ENCODE data around the gene NFIC.
"Not testable (repeated sequence)": the region's sequence is repeated elsewhere in the genome, so short reads cannot be mapped to it uniquely, and the experiment has no call there.

NFIC gene

GRCh38 chr19:3365836-3366752 lies at the start of gene NFIC:
TSS of gene NFIC (plus strand) at chr19:3366583. CDS start at chr19:3366637, 54 bp downstream.
- DNase-seq = peak; percentile 57 to 65

DNA sequence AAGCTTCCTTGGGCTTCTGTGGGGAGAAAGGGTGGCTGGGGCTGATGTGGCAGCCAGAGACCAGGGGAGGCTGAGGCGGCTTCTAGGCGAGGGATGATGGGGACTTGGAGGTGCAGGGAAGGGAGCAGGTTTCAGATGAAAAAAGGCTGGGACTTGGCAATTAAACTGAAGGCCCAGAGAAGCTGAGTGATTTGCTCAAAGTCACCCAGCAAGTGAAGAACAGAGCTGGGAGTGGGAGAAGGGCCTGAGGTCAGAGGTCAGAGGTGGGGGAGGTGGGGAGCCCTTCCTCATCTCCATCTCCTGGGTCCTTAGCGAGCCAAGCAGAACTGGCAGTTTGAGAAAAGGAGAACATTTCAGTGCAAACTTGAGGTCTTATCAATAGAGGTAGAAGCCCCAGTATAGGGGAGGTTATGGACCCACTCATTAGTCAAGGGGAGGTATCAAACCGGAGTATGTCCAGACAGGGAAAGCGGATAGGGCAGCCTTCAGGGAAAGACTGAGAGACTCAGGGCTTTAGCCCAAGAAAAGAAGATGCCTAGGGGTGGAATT lies 49.6 kb upstream of the NFIC start:
- DNase-seq = no peak

DNA sequence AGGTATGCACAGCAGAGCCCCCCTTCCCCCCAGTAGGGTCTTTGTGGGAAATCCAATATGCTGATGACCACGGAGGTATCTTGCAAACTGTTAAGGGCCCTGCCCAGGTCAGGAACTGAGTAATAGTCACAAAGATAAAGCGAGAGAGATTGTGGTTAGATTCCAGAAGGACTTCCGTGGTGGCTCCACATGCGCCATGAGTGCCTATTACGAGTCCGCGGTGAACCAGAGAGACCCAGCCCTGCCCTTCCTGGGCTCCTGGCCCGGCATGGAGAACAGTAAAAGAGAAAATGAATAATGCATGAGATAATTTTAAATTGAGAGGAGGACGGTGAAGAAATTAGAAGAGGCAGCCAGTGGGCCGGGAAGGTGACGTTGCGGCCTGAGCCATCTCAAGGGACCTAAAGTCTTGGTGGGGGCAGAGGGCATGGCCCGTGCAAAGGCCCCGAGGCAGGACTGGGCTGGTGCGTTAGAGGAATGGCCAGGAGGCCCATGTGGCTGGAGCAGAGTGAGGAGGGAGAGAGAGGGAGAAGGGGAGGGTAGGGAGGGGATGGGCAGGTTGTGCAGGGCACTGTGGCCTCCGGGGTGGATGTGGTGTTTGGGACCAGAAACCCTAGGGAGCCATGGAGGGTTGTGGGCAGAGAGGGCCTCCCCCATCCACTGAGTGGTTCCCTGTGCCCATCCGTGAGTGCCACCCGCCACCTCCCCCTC lies 46.6 kb upstream of the NFIC start:
- DNase-seq = no peak

GRCh38 chr19:3320354-3320670 lies 46.1 kb upstream of the NFIC start:
- no peak for DNase-seq

DNA sequence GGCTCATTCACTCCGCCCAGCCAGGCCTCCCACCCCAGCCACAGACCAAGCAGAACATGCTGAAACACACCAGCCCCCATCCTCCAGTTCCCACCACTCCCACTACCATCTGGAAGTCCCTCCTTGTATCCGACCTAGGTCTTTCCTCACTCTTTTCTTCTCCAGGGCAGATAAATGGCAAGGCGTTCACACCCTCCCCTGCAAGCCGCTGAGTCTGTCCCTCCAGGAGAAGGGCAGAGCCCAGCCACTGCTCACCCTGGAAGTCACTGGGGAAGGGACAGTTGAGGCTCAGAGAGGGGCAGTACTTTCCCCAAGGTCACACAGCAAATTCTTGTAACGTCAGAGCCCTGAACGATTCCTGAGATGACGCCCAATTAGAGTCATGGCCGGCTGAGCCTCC lies 45.5 kb upstream of the NFIC start:
- no peak for DNase-seq

DNA sequence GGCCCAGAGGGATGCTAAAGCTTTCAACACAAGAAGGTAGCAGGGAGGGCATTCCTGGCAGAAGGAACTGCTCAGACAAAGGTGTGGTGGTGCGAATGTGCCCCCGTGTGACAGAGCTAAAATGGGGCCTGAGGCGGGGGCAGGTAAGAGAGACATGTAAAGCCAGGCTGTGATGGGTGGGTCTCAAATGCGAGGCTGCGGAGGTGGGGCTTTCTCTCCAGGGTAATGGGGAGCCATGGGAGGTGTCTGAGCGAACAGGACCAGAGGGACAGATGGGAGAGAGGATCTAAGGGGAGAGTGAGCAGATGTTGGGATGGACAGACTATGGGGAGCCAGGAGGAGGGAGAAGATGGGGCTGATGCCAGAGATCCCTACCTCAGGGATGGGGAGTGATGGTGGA lies 44.7 kb upstream of the NFIC start:
- no peak for DNase-seq

DNA sequence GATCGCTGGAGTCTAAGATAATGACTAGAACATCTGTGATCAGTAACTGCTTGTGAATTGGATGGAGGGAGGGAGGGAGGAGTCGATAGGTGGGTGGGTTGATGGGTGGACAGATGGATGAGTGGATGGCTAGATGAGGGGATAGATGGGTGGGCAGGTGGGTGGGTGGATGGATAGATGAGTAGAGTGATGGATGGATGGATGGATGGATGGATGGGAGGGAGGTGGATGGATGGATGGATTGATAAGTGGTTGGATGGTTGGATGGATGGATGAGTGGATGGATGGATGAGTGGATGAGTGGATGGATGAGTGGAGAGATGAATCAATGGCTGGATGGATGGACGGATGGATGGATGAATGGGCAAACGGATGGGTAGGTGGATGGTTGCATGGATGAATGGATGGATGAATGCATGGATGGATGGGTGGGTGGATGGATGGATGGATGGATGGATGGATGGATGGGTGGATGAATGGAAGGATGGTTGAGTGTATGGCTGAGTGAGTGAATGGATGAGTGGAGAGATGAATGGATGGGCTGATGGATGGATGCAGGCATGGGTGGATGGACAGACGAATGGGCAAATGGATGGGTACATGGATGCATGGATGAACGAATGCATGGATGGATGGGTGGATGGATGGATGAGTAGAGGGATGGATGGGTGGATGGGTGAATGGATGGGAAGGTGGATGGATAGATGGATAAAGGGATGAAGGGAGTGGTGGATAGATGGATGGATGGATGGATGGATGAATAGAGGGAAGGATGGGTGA lies 44.0 kb upstream of the NFIC start:
- no peak for DNase-seq

DNA sequence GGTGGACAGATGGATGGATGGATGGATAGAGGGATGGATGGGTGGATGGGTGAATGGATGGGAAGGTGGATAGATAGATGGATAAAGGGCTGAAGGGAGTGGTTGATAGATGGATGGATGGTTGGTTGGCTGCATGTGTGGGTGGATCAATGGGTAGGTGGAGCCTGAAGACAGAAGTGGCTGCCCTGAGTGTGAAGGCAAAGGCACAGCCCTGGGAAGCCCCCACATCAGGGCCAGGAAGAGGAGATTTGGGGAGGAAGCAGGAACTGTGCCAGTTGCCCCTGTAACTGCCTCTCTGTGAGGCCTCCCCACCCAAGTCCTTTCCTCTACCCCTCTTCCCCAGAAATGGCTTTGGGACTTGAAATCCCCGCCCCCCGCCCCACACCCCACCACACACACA lies 43.4 kb upstream of the NFIC start:
- DNase-seq = no peak

- no peak for DNase-seq
Measured at GRCh38 chr19:3323658-3324057, 42.7 kb upstream of the NFIC start.

- no peak for DNase-seq
Measured at GRCh38 chr19:3324405-3324856, 42.0 kb upstream of the NFIC start.

DNA sequence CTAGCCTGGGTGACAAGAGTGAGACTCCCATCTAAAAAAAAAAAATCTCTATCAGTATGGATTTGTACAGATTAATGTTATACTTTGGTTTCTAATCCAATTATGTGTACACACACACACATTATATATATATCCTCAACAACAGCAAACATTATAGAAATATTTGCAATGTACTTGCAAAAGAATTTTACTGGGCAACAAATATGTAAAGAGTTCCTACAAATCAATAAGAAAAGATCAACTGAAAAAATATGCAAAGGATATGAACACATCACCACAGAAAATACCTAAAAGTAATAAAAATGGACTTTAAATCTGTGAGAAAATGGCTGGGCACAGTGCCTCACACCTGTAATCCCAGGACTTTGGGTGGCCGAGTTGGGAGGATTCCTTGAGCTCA lies 40.9 kb upstream of the NFIC start:
- DNase-seq = no peak

- DNase-seq = no peak
Measured at GRCh38 chr19:3328743-3329142, 37.6 kb upstream of the NFIC start.

GRCh38 chr19:3330047-3330446 lies 36.3 kb upstream of the NFIC start:
- no peak for DNase-seq

DNA sequence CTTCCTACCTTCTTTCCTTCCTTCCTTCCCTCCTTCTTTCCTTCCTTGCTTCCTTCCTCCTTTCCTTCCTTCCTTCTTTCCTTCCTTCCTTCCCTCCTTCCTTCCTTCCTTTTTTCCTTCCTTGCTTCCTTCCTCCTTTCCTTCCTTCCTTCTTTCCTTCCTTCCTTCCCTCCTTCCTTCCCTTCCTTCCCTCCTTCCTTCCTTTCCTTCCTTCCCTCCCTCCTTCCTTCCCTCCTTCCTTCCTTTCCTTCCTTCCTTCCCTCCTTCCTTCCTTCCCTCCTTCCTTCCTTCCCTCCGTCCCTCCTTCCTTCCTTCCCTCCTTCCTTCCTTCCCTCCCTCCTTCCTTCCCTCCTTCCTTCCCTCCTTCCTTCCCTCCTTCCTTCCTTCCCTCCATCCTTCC lies 34.2 kb upstream of the NFIC start:
- DNase-seq = not testable (repeated sequence)

DNA sequence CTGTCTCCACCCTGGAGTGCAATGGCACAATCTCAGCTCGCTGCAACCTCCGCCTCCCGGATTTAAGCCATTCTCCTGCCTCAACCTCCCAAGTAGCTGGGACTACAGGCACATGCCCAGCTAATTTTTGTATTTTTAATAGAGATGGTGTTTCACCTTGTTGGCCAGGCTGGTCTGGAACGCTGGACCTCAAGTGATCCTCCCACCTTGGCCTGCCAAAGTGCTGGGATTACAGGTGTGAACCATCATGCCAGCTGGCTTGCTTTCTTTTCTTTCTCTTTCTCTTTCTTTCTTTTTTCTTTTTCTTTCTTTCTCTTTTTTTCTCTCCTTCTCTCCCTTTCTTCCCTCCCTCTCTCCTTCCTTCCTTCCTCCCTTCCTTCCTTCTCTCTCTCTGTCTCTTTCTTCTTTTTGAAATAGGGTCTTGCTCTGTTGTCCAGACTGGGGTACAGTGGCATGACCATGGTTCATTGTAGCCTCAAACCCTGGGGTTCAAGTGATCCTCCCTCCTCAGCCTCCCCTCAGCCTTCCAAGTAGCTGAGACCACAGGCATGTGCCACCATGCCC lies 33.3 kb upstream of the NFIC start:
- no peak for DNase-seq

DNA sequence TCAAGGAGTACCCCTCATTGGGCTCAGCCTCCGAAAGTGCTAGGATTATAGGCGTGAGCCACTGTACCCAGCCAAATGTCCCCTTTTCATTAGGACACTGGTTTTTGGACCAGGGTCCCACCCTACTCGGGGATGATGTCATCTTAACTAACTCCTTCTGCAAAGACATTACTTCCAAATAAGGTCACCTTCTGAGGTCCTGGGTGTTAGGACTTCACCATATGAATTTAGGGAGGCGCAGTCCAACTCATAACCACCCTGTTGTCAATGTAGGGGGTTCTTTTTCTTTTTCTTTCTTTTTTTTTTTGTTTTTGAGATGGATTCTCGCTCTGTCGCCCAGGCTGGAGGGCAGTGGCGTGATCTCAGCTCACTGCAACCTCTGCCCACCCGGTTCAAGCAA lies 32.7 kb upstream of the NFIC start:
- no peak for DNase-seq

DNA sequence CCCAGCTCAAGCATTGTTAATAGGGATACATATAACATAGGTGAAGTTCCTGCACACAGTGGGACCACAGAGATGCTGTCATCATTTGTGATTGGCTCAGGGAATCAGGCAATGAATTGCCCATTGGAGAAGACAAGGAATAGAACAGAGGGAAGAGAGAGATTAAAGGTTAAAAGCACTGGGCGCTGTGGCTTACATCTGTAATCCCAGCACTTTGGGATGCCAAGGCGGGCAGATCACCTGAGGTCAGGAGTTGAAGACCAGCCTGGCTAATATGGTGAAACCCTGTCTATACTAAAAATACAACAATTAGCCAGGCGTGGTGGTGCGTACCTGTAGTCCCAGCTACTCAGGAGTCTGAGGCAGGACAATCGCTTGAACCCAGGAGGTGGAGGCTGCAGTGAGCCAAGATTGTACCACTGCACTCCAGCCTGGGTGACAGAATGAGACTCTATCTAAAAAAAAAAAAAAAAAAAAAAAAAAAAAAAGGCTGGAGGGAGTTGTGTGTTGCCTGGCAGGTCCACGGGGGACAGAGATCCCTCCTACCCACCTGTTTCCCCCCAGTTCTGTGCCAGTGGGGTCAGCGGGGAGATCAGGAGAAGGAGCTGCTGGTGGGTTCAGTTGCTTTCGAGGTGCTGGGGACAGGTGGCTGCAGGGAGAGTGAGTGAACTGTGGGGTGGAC lies 31.5 kb upstream of the NFIC start:
- DNase-seq = not testable (repeated sequence)

DNA sequence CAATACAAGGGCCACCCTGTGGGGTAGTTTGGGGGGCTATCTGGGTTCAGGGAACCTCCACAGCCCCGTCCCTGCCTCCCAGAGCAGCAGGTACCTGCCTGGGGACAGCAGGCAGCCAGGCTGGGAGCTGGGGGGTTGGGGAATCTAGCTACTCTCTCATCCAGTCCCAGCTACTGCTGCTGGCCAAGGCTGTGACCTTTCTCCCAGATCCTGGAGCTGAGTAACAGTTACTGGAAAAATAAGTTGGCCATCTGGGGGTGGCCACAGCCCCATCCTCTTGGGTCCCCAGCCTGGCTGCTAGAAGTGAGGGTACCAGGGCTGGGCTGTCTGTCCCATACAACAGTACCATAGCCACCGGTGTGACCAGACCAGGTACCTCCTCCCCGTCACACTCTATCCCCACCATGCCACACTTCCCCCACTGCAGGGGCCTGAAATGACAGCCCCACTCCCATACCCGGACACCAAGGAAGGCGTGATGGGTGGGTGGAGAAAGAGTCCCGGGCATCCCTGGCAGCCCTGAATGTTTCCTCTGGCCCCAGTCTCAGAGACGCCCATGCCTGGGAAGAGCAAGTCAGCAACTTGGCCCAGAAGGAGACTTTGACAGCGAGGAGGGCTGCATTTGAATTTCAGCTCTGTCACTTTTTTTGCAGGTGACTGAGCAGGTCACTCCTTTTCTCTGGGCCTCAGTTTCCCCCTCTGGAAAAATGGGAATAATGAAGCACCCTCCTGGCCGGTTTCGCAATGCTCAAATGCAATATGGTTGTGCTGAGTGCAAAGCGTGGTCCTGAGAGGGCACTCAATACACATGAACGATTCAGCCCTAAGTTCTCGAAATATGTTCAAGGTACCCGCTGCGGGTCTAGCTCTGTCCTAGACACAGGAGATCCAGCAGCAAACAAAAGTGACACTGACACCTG lies 30.7 kb upstream of the NFIC start:
- DNase-seq = no peak

DNA sequence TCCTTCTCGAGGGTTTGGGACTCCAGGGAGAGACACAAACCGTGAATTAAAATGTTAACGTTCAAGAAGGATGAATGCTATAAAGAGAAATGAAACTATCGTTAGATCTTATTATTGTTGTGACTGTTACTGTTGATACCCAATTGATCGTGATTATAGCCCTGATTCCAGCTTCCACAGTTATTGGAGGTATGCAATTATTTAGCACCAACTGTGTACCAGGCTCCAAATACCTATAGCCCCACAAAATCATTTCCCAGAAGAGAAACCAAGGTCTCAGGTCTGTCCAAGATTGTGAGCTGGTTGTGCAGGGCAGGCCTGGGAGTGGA lies 30.1 kb upstream of the NFIC start:
- DNase-seq = no peak

GRCh38 chr19:3336680-3337523 lies 29.5 kb upstream of the NFIC start:
- peak; percentile 69 to 76 for DNase-seq

Measured in NCI-H2081 (cell line).